Muscle layer of colon (tissue), 2 donors: Measurements from ENCODE around the gene USP17L10.
"Not testable (repeated sequence)": the region's sequence is repeated elsewhere in the genome, so short reads cannot be mapped to it uniquely, and the experiment has no call there.

Source experiments
- H3K27ac ChIP-seq: one replicate; pipeline ENCODE4 v1.7.0; 2013; ENCODE audit warnings: low read depth, mild to moderate bottlenecking, low read length, moderate library complexity
- H3K27me3 ChIP-seq, 2 donors: one replicate each; pipeline ENCODE4 v1.7.0; 2013; ENCODE audit warnings: low read length in 2 of 2, mild to moderate bottlenecking in 2 of 2; ENCODE audit not compliant: insufficient read depth in 2 of 2, control insufficient read depth in 1 of 2
- H3K36me3 ChIP-seq: one replicate; pipeline ENCODE4 v1.7.0; 2013; ENCODE audit warnings: mild to moderate bottlenecking, low read length; ENCODE audit not compliant: insufficient read depth
- H3K4me1 ChIP-seq: one replicate; pipeline ENCODE4 v1.7.0; 2013; ENCODE audit warnings: mild to moderate bottlenecking, low read length; ENCODE audit not compliant: insufficient read depth
- H3K4me3 ChIP-seq, 2 donors: one replicate each; pipeline ENCODE4 v1.7.0; 2013; ENCODE audit warnings: low read length in 2 of 2, low read depth in 1 of 2, mild to moderate bottlenecking in 1 of 2, moderate library complexity in 1 of 2
- H3K9ac ChIP-seq: one replicate; pipeline ENCODE4 v1.7.0; 2013; ENCODE audit warnings: low read length
- H3K9me3 ChIP-seq: one replicate; pipeline ENCODE4 v1.7.0; 2013; ENCODE audit warnings: mild to moderate bottlenecking, low read length
- donor health status: abdominal sarcoma.
- donor health status: Adenocarcinoma of cecum.

USP17L10 gene

GRCh38 chr4:9247953-9248680, 37.7 kb downstream of the USP17L10 start, which contains the start of gene USP17L18:
Gene USP17L18 (plus strand): TSS chr4:9248630. CDS start chr4:9248630, 0 bp downstream.
- not testable (repeated sequence) for H3K27me3 ChIP-seq, H3K27ac ChIP-seq, H3K36me3 ChIP-seq, H3K9me3 ChIP-seq, H3K4me1 ChIP-seq, H3K4me3 ChIP-seq, H3K9ac ChIP-seq

GRCh38 chr4:9253078-9253477, 42.6 kb downstream of the USP17L10 start, which contains the start of gene USP17L19:
Gene USP17L19 (plus strand): TSS chr4:9253378. CDS start chr4:9253378, 0 bp downstream.
- not testable (repeated sequence) for H3K4me3 ChIP-seq, H3K27me3 ChIP-seq, H3K36me3 ChIP-seq, H3K9me3 ChIP-seq, H3K27ac ChIP-seq, H3K9ac ChIP-seq, H3K4me1 ChIP-seq

- not testable (repeated sequence) for H3K27ac ChIP-seq, H3K4me1 ChIP-seq, H3K36me3 ChIP-seq, H3K4me3 ChIP-seq, H3K9ac ChIP-seq, H3K27me3 ChIP-seq, H3K9me3 ChIP-seq
Observed at GRCh38 chr4:9257824-9258223, 47.4 kb downstream of the USP17L10 start, which contains the start of gene USP17L20. Gene USP17L20 (plus strand): TSS chr4:9258124. CDS start chr4:9258124, 0 bp downstream.
